Stimulated activated CD8-positive, alpha-beta memory T cell treated with anti-CD3 and anti-CD28 coated beads, Interleukin-4, amount 100 ng/mL, for 4 hours (primary cell): Measurements from ENCODE around the gene CYFIP2.

ENCODE experiments used
- DNase-seq, 2 donors: peaks; one replicate each; pipeline ENCODE4 v3.0.0-alpha.2; 2020; ENCODE audit warnings: low read depth in 2 of 2, low spot score in 1 of 2

The CYFIP2 gene

DNA sequence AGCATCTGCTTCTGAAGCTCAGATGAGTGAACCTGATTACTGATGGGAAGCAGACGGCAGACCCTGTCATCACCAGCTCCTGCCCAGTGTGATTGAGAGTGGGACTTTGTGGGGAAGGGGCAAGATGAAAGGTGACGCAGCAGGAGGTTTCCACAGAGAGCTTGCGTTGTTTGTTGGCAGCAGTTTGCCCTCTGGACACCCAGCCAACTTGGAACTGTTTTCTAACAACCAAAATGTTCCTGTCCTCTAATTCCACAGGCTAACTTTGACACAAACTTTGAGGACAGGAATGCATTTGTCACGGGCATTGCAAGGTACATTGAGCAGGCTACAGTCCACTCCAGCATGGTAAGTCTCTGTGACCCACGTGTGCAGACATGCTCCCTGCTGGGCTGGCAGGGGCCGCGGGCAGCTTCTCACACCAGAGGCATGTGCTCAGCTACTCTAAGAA lies 20.9 kb downstream of the CYFIP2 start:
- no peak for DNase-seq

DNA sequence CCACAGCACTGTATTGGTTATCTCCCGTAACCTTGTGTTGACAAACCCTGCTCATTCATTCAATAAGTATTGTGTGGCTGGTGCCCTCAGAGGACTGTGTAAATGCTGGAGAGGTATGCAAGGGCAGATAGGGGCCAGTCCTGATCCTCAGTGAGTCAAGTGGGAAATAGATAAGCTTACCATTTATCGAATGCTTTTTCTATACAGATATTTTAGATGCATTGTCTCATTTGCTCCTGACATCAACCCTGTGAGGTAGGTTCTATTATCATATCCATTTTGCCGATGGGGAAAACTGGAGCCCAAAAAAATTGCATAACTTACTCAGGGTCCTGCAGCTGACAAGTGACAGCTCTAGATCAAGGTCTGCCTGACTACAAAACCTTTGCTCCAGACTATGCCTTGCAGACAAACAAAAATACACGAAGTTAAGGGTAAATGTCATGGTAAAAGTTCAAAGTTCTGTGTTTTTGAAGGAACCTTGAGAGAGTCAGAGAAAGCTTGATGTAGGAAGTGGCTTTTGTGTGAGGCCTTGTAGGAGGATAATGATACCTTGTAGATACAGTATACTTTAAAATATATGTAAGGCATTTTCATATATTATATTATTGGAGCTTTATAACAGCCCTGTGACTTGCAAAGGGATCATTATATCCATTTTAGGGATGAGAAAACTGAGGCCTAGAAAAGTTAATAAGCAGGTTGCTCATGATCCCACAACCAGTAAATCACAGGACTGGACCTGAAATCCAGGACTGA lies 22.7 kb downstream of the CYFIP2 start:
- no peak for DNase-seq

DNA sequence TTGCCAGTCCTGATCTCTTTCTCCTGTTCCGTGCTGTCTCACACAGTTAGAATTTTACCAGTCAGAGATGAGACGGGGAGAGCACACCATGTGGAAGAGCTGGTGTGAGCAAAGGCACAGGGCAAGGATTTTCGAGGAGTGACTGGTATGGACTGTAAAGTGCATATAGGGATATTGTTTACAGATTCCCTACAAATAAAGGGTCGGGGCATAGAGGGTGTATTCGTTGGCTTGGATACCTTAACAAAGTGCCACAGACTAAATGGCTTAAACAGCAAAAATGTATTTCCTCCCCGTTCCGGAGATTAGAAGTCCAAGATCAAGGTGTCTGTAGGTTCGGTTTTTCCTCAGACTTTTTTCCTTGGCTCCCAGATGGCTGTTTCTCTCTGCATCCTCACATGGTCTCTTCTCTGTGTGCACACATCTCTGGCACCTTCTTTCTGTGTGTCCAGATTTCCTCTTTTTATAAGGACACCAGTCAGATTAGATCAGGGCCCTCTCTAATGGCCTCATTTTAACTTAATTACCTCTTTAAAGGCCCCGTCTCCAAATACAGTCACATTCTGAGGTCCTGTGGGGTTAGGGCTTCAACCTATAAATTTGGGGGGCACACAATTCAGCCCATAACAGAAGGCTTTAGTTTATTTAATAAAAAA lies 23.4 kb downstream of the CYFIP2 start:
- DNase-seq: no peak

DNA sequence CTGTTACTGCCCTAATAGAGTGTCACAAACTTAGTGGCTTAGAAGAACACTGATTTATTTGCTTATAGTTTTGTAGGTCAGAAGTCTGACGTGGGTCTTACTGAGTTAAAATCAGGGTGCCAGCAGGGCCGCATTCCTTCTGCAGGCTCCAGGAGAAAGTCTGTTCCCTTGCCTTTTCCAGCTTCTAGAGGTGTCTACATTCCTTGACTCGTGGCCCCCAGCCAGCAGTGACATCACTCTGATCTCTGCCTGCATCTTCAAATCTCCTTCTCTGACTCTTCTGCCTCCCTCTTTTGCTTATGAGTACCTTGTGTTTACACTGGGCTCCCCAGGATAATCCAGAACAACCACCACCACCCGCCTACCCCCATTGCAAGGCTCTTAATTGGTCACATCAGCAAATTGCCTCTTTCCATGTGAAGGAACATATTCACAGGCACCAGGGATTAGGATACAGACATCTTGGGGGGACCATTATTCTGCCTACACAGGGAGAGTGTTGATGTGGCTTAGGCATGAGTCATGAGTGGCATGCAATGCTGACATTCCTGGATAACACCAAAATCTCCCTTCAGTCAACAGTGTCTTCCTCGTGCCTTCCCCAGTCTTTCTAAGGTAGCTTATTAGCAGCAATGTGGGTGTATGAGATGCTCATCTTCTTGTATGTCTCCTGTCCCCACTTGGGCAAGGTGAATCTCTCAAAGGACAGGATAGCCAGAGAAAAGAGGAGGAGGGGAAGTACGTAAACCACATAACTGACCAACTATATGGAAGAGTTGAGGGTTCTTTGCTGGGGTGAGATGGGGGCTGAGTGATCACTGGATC lies 24.4 kb downstream of the CYFIP2 start:
- DNase-seq: no peak

DNA sequence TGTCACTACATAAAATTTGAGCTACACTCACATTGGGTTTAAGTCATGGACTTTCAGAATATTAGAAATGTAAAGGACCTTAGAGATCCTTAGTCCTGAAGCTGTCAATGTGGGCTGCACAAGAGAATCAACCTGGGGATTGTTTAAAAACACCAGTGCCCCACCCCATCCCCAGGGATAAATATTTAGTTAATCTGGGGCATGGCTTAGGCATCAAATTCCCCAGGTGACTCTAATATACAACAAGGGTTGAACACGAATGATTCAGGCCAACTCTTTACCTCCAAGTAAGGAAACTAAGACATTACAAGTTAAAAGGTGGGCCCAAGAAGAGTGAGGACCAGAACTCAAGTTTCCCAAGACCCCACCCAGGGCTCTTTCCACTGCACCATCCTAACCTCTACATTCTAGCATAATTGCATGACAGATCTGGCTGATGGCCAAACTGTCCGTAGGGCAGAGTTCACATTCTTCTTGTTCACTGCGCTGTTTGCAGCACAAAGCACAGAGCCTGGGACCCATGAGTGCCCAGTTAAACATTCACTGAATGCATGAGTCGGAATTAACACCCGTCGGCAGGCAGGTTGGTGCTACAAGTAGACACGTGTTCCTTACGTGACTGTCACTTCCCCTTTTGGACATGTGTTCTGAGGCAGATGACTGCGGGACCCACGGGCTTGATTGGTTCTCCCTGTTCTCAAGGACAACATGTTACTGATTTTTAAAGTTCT lies 25.2 kb downstream of the CYFIP2 start:
- no peak for DNase-seq

DNA sequence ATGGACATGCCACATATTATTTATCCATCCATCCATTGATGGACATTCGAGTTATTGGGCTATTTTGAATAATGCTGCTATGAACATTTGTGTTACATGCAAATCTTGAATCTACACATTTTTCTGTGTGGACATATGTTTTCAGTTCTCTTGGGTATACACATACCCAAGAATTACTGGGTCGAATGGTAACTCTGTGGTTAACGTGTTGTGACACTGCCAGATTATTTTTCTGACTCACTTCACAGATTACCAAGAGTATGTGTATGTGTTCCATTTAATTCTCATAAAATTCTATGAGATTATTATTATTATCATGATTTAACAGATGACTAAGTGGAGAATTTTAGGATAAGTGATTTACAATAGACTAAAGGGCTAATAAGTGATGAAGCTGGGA lies 26.7 kb downstream of the CYFIP2 start:
- no peak for DNase-seq

DNA sequence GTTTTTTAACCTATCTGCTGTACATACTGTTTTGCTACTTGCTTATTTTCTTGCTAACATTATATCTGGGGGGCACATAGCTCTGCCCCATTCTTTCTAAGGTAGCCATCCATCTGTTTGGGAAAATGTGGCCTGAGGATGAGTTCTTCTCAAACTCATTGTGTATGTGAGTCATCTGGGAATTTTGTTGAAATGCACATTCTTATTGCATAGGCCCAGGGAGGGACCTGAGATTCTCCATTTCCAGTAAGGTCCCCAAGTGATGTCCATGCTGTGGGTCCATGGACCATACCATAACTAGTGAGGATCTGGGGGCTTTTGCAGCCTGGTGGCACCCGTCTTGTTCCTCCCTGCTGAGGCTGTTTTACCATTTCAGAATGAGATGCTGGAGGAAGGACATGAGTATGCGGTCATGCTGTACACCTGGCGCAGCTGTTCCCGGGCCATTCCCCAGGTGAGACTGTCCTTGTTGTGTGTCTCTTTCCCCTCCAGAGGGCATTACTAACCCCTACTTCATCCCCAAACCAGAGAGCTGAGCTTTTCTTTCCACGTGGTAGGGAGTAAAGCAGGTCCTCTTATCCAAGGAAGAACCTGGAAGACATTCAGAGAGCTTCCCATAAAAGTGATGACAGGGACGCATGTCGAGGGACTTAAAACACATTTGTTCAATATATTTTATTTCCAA lies 28.6 kb downstream of the CYFIP2 start:
- no peak for DNase-seq

DNA sequence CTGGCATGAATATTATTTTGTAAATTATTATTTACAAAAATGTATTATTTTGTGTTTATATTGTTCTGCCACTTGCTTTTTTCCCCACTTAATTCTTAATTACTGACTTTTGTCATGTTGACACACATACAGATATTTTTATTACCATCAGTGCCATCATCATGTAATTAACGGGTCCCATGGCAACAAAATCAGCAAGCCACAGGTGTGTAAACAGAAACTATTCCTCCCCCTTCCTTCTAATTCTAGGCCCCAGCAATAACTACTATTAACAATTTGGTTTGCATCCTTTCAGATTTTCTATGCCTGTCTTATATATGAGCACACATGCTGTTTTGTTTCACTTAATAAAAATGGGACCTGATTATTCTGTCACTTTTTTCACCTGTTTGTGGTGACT lies 29.3 kb downstream of the CYFIP2 start:
- DNase-seq: no peak

DNA sequence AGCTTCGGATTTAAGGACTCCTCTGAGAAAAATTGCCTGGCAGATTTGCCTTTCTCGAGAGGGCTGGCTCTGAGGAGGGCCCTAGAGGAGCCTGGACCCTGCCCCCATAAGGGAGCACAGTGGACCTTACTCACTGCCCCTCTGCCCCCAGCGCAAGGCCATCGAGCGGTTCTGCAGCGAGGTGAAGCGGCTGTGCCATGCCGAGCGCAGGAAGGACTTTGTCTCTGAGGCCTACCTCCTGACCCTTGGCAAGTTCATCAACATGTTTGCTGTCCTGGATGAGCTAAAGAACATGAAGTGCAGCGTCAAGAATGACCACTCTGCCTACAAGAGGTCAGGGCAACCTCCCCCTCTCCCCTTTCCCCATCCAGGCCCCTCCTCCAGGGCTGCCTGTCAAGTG lies 34.6 kb downstream of the CYFIP2 start:
- no peak for DNase-seq

DNA sequence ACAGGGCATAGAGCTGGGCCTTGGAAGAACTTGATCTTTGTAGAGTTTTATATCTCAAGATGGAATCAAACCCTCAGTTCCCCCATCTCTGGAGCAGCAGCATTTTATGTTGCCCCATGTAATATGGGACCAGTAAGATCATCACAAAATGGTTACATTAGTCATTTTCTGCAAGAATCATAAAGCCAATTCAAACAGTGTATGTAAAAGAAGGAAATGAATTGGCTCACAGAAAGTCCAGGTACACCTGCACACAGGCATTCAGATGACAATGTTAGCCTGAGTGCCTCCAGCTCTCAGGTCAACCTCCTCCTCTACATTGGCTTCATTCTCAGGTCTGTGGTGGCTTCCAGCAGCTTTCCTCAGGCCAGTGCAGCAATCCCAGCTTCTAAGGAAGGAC lies 35.1 kb downstream of the CYFIP2 start:
- DNase-seq: no peak

DNA sequence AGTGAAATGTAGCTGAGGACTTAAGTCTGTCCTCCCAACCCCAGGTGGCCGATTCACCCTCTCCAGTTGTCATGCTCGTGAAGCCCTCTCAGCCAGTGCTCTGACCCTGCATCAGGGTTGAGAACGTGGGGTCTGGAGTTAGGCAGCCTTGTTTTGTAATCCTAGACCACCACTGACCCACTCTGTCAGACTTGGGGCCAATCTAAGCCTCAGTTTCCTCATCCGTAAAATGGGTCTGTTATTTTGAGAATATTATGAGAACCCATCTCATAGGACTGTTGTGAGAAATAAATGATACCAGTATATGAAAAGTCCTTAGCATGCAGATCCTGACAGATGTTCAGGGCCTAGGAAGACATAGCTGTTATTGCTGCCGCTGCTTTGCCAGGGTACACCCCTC lies 37.1 kb downstream of the CYFIP2 start:
- DNase-seq: no peak

DNA sequence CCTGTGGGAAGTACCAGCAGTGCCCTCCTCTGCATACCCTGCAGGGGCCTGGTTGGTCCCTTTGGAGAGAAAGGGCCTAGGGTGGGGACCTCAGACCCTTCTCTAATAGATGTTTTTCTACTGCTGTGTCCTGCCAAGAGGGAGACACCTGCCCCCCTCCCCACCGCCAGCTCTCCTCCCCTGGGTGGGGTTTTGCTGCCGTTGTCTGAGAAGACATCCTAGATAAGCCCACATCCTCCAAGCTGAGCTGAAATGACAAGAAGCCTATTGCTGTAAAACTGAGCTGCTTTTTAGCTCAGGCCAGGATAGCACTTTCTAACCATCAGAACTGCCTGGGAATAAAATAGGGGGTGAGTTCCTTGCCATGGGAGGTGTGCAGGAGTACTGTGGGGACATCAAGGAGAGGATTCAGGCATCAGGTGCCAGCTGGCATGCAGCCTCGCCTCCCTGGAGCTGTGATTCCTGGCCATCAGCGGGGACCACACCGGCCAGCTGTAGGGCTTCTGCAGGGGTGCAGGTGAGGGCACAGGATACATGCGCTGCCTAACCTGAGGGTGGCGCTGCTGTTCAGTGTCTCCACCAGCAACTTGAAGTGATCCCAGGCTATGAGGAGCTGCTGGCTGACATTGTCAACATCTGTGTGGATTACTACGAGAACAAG lies 37.9 kb downstream of the CYFIP2 start:
- DNase-seq: no peak

DNA sequence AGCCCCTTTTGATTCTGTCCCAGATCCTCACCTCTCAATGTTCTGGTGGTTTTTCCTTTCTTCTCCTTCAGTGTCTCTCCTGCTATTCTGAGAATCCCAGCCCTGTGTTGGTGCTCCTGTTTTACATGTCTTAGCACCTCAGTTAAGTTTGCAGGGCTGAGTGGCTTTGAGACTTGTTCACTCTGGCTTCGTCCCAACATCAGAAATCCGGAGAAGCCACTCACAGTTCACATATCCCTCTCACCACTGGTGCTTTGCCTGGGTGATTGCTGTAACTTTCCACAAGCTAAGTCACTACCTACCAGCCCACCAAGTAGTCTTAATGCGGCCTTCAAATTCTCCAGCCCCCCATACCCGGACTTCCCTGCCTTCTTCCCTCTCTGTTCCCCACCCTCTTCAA lies 40.2 kb downstream of the CYFIP2 start:
- DNase-seq: no peak

DNA sequence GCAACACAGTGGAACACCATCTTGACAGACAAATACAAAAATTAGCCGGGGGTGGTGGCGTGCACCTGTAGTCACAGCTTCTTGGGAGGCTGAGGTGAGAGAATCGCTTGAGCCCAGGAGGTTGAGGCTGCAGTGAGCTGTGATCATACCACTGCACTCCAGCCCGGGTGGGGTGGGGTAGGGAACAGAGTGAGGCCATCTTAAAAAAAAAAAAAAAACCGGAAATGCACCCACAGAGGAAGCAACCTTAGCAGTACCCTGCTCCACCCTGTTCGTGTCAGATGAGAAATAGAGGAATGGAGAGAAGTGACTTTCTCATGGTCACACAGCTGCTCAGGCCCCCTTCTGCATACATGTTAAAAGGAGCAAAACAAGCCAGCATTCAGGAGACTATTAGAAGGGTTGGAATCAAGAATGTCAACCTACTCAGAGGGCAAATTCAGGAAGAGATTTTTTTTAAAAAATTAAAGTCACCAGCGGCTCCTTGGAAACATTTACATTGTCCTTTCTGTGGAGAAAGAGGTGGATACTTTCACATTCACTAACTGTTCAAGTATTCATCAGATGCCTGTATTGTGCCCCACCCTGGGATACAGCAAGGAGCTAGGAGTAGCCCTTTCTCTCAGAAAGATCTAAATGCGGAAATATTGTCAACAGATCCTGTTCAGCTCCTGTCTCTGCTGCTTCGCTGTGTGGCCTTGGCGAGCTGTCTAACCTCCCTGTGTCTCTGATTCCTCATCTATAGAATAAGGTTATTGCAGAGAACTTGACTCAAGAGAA lies 41.0 kb downstream of the CYFIP2 start:
- DNase-seq: no peak

DNA sequence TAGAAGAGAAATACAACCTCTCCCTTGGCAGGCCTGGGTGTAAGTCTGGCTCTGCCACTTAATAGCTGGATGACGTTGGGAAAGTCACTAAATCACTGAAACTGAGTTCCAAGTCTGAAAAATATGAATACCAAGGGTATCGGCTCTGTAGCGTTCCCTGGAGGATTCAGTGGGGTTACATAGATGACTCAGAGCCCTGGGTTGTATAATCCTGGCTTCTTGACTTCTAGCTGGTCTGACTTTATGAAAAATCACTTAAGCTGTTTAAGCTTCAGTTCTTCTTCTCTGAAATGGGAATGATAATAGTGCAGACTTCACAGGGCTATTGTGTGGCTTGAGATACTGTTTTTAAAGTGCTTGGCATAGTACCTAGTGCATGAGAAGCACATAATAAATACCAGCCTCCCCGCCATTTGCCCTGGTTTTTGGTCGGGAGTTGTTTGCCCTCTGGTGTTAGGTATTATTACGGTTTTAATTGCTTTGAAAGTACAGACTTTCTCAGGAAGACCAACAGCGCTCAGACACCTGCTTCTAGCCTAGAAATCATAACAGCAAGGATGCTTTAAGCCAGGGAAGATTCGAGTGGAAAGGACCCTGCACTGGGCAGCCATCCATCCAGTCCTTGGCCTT lies 43.0 kb downstream of the CYFIP2 start:
- DNase-seq: no peak

DNA sequence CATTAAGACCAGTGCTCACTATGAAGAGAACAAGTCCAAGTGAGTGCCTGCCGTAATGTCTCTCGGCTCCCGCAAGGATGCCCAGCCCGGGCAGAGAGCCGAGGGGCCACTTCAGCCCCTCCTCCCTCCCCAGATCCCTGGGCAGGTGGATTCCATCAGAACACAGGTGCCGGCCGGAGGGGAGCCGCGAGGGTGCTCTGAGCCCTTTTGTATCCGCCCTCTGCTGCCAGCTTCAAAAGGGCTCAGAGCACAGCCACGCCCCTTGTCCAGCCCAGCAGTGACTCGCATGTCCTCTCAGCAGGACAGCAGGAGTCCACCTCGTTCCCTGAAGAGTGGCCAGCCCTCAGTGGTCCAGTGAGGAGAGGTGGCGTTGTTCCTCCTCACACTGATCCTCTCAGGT lies 43.9 kb downstream of the CYFIP2 start:
- no peak for DNase-seq

DNA sequence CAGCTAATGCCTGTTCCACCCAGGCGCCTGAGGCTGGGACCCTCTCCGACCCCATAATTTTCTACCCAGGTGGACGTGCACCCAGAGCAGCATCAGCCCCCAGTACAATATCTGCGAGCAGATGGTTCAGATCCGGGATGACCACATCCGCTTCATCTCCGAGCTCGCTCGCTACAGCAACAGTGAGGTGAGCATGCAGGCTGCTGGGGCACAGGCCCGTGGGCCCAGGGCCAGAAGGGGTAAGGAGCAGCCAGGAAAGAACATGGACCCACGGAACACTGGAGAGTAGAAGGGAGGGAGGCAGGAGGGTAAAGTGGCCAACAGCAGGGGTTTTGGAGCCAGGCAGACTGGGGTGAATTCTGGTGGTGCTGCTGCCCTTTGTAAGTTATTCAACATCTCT lies 45.7 kb downstream of the CYFIP2 start:
- no peak for DNase-seq

DNA sequence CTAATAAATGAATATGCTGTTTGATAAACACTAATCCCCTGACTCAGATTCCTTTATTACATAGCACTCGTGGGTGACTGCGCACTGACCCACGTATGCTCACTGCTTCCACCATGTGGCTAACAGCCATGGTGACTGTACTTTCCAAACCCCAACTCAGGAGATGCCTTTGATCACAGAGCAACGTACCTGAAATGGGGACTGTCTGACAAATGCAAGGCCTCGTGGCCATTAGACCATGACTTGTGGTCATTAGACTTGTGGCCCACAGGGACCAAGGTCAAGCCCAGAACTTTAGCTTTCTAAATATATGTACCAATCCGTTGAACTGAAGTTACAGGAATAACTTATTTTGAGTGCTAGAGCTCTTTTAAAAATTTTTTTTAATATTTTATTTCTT lies 46.6 kb downstream of the CYFIP2 start:
- peak; percentile 25 to 50 for DNase-seq

DNA sequence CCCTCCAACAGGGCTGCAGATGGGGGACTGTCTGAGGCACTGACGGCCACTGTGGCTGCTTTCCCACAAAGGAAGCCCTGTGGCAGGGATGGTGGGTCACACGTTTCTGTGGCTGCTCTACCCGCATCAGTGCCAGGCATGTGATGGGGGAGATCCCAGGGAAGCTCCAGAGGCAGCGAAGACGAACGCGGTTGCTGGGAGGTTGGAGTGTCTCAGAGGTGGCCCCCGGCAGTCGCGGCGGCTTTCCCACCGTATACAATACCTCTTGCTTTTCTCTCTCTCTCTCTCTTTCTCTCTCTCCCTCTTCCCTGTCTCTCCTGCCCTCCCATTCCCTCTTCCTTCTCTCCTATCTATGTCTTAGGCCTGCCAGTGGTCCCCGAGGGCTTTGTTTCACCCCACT lies 56.7 kb downstream of the CYFIP2 start:
- DNase-seq: no peak
